Lung (tissue), 12 donors: ENCODE data around the gene KLF16. TPM values are rescaled to one million over a fixed set of nuclear protein-coding genes. Genes with fewer than 3 reads are reported as not detected.
"Not testable (repeated sequence)": the region's sequence is repeated elsewhere in the genome, so short reads cannot be mapped to it uniquely, and the experiment has no call there.

Experiments used
- ATAC-seq: fragments of 200-7000 bp; cut with Tn5 transposase; one replicate; pipeline ENCODE4 v1.9.1; 2020; ENCODE audit warnings: moderate number of reproducible peaks; ENCODE audit not compliant: insufficient read depth, low FRiP score
- DNase-seq, 3 donors: peaks; one replicate each; pipeline ENCODE4 v3.0.0-alpha.2; 2013 to 2017
- H3K27ac ChIP-seq, 2 donors: one replicate each; pipeline ENCODE4 v1.5.1; 2013; ENCODE audit warnings: mild to moderate bottlenecking in 2 of 2, moderate library complexity in 2 of 2, control low read depth in 1 of 2, inconsistent platforms in 1 of 2, low read depth in 1 of 2, low read length in 1 of 2
- H3K27me3 ChIP-seq, 3 donors: one replicate each; pipeline ENCODE4 v1.5.1; 2013; ENCODE audit warnings: low read length in 2 of 3; ENCODE audit not compliant: control insufficient read depth in 3 of 3, insufficient read depth in 3 of 3
- H3K36me3 ChIP-seq, 4 donors: one replicate each; pipeline ENCODE4 v1.5.1; 2013; ENCODE audit warnings: low read length in 4 of 4, mild to moderate bottlenecking in 1 of 4, moderate library complexity in 1 of 4; ENCODE audit not compliant: control insufficient read depth in 4 of 4, insufficient read depth in 4 of 4
- H3K4me1 ChIP-seq, 5 donors: one replicate each; pipeline ENCODE4 v1.5.1; 2013; ENCODE audit warnings: low read length in 5 of 5, mild to moderate bottlenecking in 2 of 5, moderate library complexity in 1 of 5; ENCODE audit not compliant: control insufficient read depth in 5 of 5, insufficient read depth in 5 of 5
- H3K4me3 ChIP-seq: one replicate; pipeline ENCODE4 v1.5.1; 2013; ENCODE audit warnings: mild to moderate bottlenecking, control low read depth, moderate library complexity
- H3K9ac ChIP-seq, 2 donors: one replicate each; pipeline ENCODE4 v1.5.1; 2013; ENCODE audit warnings: low read length in 2 of 2, control low read depth in 1 of 2; ENCODE audit not compliant: insufficient read depth in 1 of 2
- H3K9me3 ChIP-seq, 4 donors: one replicate each; pipeline ENCODE4 v1.5.1; 2013; ENCODE audit warnings: low read length in 3 of 4, mild to moderate bottlenecking in 1 of 4, moderate library complexity in 1 of 4; ENCODE audit not compliant: control insufficient read depth in 4 of 4, insufficient read depth in 3 of 4
- WGBS, 2 donors: extraction: QIAGEN DNeasy Blood & Tissue Kit; methylation state at CpG; one replicate each; pipeline ENCODE4 v1.1.7; 2013; 5-methylcytosine and 5-hydroxymethylcytosine counted together
- polyA plus RNA-seq, 2 donors: library from polyadenylated mRNA; stranded (reverse); fragments of 200-250 nt; gene quantifications; one replicate each; pipeline ENCODE4 v1.2.1, GENCODE V29; 2013
- total RNA-seq, 2 donors: library from RNA; depleted of rRNA in 1 of 2; stranded (reverse); fragments of >200 nt in 1 of 2; gene quantifications; one replicate each; pipeline ENCODE4 v1.2.1, GENCODE V29; 2014 to 2021
- TF ChIP-seq, protein P1 (sequence below): IDR thresholded peaks from 2 replicates; pipeline ENCODE4 v1.5.1; 2012; ENCODE audit warnings: mild to moderate bottlenecking; ENCODE audit errors: control extremely low read depth, extremely low read depth
- donor health status: control.
- donor health status: control.
- donor health status: Bipolar disorder and iron deficiency.
- donor health status: healthy.
- donor health status: DM: yes; HTN: yes; CAD: no.

The KLF16 gene
- total and polyA plus RNA-seq, 4 donors: 3.3 to 25.6 (median 15.8) TPM

DNA sequence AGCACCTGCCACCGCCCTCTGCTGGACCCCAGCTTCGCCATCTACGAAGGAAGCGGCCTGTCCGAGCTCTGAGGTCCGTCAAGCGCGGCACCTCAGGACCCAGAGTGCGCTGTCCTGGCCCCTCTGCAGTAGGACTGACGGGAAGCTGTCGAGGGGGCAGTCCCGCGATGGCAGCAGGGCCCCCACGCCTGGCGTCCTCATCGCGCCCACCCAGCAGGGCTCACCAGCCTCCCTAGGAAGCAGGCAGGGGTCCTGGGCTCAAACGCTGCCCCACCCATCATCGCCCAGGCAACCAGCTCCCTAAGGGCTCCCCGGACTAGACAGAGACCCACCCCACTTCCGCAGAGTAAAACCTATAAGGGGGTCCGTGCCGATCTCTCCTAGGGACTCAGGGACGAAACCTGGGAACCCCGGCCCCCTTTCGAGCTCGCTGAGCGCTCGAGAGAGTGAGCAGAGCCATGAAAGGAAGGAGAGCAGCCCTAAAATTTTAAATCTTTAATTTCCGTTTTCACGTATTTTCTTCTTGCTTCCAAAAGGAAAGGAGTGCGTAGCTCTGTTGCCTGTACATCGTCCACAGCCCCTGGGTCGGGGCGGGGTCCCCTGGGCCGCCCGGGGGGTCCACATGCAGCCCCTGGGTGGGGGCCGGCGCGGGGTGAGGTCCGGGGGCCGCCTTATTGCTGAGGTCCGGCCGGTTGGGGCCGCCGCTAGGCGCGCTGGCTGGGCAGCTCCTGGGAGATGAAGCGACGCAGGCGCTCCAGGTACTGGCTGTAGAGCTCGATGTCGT is 13.3 kb upstream of the KLF16 start:
- not testable (repeated sequence) for ATAC-seq, H3K9me3 ChIP-seq, H3K27me3 ChIP-seq, DNase-seq
- H3K36me3 ChIP-seq: peaks cover 0 to 23% (median 0%) of the 10 kb centered on the region in 4 donors
- peak overlapping the region; percentile 42 for H3K4me3 ChIP-seq
- WGBS, 2 donors: 34 to 37% methylated on average over 42 to 46 of the region's 53 CpGs
- H3K9ac ChIP-seq: peak overlapping the region in 1 of 2 donors; percentile 34
- peaks cover 3 to 32% (median 12%) of the 10 kb centered on the region in 5 donors for H3K4me1 ChIP-seq
- H3K27ac ChIP-seq: peak overlapping the region; percentile 74 to 98

DNA sequence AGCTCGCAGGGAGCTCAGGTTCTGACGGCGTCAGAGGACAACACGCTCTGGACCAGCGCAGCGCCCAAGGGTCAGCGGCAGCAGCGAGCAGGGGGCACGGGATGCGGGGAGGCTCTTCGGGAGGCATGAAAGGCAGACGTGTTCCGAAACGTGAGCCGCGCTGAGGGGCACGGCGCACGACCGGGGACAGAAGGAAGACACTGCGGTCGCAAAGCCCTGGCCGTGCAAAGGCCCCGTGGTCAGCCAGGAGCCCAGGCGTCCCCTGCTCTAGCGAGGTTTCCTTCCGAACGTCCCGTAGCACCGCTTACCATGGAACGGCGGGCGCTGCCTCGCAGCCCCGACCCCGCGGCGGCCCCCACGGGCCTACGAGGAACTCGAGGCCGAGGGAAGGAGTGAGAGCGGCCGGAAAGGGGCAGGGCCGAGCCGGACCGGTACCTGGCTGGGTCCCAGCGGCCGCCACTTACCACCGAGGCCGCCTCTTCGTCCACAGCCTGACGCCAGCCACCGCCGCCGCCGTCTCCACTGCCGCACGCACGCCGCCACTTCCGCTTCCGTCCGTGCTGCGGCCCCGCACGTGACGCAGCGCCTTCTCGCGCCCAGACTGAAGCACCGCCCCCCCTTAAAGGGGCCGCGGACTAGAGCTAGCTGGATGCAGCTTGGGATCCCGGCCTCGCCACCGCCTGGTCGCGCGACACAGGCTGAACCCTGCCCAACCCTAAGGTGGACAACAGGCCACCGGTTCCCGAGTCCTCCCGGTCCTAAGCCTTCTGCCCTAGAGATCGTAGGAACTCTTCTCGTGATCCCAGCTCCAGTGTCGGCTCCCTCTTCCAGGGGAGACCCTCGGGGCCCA is 12.5 kb upstream of the KLF16 start:
- ATAC-seq: peak; percentile 98

DNA sequence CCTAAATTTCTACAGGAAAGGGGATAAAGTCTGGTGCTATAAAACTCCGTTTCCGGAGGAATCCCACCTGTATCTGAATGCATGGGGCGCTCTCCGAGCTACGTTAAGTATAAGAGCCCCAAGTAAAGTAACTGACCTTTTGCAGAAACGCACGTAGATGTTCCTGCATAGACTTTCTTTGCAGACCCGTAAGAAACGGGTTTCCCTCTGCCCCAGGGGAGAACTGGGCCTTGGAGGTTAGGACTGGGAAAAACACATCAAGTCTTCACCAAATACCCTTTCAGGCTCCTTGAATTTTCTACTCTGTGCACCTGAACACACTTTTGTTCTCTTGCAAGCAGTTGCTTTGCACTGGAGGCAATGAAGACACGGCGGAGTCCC is 11.9 kb upstream of the KLF16 start:
- peaks cover 0 to 25% (median 0%) of the 10 kb centered on the region in 4 donors for H3K36me3 ChIP-seq
- H3K4me1 ChIP-seq: peaks cover 3 to 32% (median 12%) of the 10 kb centered on the region in 5 donors
- not testable (repeated sequence) for H3K9ac ChIP-seq, ATAC-seq, H3K27me3 ChIP-seq, H3K9me3 ChIP-seq
- H3K4me3 ChIP-seq: peak overlapping the region; percentile 90
- H3K27ac ChIP-seq: peak overlapping the region; percentile 98
- 1 to 3% methylated on average over 11 of the region's 11 CpGs for WGBS, 2 donors
- peak in 1 of 3 donors; percentile 11 for DNase-seq

More for the DNA sequence above, 12.5 kb upstream of the KLF16 start:
- TF ChIP-seq, protein P1, sequence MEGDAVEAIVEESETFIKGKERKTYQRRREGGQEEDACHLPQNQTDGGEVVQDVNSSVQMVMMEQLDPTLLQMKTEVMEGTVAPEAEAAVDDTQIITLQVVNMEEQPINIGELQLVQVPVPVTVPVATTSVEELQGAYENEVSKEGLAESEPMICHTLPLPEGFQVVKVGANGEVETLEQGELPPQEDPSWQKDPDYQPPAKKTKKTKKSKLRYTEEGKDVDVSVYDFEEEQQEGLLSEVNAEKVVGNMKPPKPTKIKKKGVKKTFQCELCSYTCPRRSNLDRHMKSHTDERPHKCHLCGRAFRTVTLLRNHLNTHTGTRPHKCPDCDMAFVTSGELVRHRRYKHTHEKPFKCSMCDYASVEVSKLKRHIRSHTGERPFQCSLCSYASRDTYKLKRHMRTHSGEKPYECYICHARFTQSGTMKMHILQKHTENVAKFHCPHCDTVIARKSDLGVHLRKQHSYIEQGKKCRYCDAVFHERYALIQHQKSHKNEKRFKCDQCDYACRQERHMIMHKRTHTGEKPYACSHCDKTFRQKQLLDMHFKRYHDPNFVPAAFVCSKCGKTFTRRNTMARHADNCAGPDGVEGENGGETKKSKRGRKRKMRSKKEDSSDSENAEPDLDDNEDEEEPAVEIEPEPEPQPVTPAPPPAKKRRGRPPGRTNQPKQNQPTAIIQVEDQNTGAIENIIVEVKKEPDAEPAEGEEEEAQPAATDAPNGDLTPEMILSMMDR: no peak
- peak overlapping the region; percentile 90 for H3K4me3 ChIP-seq
- 0 to 1% methylated on average over 72 to 87 of the region's 87 CpGs for WGBS, 2 donors
- peak; percentile 91 to 95 (median 92) for DNase-seq
- no peaks in the 10 kb centered on the region for H3K9me3 ChIP-seq
- H3K36me3 ChIP-seq: peaks cover 0 to 31% (median 0%) of the 10 kb centered on the region in 4 donors
- no peaks in the 10 kb centered on the region for H3K27me3 ChIP-seq
- H3K4me1 ChIP-seq: peaks cover 3 to 32% (median 12%) of the 10 kb centered on the region in 5 donors
- H3K9ac ChIP-seq: peak overlapping the region in 1 of 2 donors; percentile 34
- peak overlapping the region; percentile 98 for H3K27ac ChIP-seq

DNA sequence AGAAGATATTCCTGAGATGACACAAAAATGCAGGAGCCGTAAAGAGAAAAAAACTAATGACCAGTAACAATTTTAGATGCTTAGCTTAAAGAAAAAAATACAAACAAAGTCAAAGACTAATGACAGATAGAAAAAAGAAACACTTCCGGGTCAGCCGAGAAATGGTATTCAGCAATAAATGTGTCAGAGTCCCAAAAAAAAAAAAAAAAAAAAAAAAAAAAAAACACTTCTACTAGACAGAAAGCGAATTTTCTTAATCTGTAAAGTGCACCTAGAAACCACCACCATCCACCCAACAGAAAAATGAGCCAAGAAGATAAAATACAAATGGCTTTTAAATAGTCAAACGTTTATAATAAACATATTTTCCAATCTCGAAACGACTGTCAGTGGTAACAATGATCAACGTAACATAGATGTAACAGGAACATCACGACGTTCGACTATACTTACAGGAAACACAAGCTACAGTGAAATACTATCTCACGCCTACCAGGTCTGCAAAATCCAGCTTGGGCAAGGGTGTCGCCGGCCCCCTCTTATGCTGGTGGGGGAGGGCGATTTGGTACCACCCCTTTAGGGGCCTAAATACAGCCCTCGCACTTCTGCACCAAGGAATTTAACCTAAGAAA is 11.3 kb upstream of the KLF16 start:
- peak overlapping the region; percentile 77 to 84 for H3K27ac ChIP-seq
- 6 to 8% methylated on average over 16 of the region's 16 CpGs for WGBS, 2 donors
- no peaks in the 10 kb centered on the region for H3K27me3 ChIP-seq
- H3K9ac ChIP-seq: no peak overlapping the region
- peaks cover 3 to 32% (median 12%) of the 10 kb centered on the region in 5 donors for H3K4me1 ChIP-seq
- peaks cover 0 to 21% (median 0%) of the 10 kb centered on the region in 4 donors for H3K36me3 ChIP-seq
- TF ChIP-seq, protein P1: no peak
- no peak for DNase-seq
- no peak for ATAC-seq
- peak overlapping the region; percentile 45 for H3K4me3 ChIP-seq
- H3K9me3 ChIP-seq: no peaks in the 10 kb centered on the region
